Activated CD8-positive, alpha-beta memory T cell treated with anti-CD3 and anti-CD28 coated beads for 1 hour (primary cell): ENCODE measurements around the gene TRIM16.
"Not testable (repeated sequence)": the region's sequence is repeated elsewhere in the genome, so short reads cannot be mapped to it uniquely, and the experiment has no call there.

Source experiments
- DNase-seq, 2 donors: peaks; one replicate each; pipeline ENCODE4 v3.0.0-alpha.2; 2020; ENCODE audit warnings: low read depth in 1 of 2; ENCODE audit errors: extremely low read depth in 1 of 2

TRIM16 gene

GRCh38 chr17:15619331-15620058 is 64.6 kb downstream of the TRIM16 start, which contains the start of gene FBXW10B:
Gene FBXW10B, minus strand, starts transcription at chr17:15619704. Its CDS starts 192 bp downstream, at chr17:15619512.
- not testable (repeated sequence) for DNase-seq

GRCh38 chr17:15616828-15617227 is 67.3 kb downstream of the TRIM16 start:
- not testable (repeated sequence) for DNase-seq

GRCh38 chr17:15615850-15616249 is 68.3 kb downstream of the TRIM16 start:
- DNase-seq, result not testable (repeated sequence)

- not testable (repeated sequence) for DNase-seq
Observed at GRCh38 chr17:15613111-15613510, 71.0 kb downstream of the TRIM16 start.

DNA sequence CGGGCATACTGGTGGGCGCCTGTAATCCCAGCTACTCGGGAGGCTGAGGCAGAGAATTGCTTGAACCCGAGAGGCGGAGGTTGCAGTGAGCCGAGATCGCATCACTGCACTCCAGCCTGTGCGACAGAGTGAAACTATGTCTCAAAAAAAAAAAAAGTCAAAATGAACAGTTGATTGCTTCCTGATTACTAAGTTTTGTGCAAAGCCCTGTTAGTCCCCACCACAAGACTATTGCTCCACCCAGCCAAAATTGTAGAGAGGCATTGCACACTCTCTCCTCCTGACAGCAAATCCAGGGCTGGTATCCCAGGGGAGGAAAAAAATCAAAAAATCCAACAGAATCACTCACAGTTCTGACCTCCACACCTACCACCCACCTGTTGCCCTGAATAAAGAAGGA is 91.2 kb downstream of the TRIM16 start:
- DNase-seq, result not testable (repeated sequence)

DNA sequence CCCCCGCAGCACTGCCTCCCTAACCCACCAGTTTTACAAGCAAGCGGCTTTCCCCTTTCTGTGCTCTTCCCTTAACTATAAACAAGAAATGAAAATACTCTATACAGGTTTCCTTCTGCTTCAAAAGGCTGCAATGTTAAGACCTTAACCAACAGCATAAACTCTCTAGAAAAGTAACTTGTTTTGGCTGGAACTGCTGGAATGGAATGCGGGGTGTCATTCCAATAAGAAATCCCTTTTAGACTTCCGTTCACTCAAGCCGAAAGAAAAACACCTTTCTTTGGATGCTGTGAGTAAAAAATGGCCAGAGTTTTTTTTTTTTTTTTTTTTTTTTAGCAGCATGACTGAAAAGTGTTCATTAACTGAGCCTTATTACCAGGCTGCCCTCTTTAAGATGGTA is 92.1 kb downstream of the TRIM16 start:
- not testable (repeated sequence) for DNase-seq

GRCh38 chr17:15590844-15591243 is 93.3 kb downstream of the TRIM16 start:
- DNase-seq, result not testable (repeated sequence)

DNA sequence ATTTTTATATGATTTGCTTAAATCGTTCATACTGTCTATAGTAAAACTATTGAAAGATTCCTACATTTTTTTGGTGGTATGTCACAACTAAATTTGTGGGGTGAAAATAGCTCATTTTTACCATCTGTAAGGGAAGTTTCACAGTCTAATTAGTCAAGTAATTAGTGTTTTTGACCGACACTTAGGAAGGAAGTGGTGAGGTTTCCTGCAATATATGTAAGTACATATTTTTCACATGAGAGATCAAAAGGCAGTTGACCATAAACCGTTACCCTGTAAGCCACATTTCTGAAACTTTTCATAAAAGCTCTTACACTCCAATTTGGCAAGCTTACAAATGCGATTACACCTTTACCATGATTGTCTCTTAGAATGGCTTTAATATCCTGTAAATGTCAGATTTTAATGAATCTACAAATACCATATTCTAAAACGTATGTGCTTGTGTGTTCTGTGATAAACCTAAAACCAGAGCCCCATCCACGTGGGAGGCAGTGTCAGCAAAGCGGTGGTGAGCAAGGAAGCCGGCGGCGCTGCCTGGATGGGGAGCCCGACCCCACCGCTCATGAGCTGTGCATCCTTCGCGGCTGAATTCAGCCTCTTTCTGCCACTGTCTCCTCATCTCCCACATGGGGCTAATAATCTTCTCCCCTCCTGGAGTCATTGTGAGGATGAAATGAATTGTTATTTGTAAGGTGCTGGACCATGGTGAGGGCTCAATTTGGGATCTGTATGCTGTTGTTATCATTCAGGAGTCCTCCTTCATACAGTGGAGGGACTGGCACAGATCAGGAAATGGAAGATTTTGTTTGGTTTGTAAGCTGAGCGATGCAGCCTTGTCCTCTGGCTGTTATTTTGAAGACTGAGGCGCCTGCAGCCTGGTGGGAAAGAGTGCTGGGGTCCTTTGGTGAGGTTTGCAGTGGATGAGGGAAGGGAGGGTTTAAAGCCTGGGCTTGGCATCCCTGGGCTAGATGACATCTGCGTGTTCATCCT is 94.3 kb downstream of the TRIM16 start:
- not testable (repeated sequence) for DNase-seq

GRCh38 chr17:15588017-15588416 is 96.1 kb downstream of the TRIM16 start:
- not testable (repeated sequence) for DNase-seq

DNA sequence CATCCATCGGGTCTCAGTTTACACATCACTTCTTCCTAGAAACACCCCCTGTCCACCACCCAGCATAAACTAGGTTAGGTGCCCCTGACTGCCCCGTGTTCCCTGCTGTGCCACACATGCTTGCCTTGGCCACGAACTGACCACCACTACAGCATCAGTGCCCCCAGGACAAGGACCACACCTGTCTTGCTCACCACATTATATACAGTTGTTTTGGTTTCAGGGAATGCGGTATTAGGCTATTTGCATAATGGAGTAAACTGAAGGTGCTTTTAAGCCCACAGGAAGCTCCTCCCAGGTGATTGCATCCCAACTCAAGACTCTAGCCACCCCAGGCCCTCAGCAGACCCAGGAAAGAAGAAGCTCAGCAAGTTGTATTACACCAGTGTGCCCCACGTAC is 100.8 kb downstream of the TRIM16 start:
- DNase-seq, result not testable (repeated sequence)

GRCh38 chr17:15581462-15581861 is 102.6 kb downstream of the TRIM16 start:
- not testable (repeated sequence) for DNase-seq
